Ascending aorta (tissue), 2 donors: ENCODE measurements around the gene SYNRG. TPM values are rescaled to one million over a fixed set of nuclear protein-coding genes. Genes with fewer than 3 reads are reported as not detected.

Experiments used
- DNase-seq, 2 donors: peaks; one replicate each; pipeline ENCODE4 v3.0.0-alpha.2; 2019; ENCODE audit warnings: low spot score in 2 of 2
- H3K27ac ChIP-seq, 2 donors: fragments of 200-600 bp; sonication (generic); one replicate each; pipeline ENCODE4 v1.5.1; 2016 to 2017; ENCODE audit warnings: mild to moderate bottlenecking in 1 of 2
- H3K27me3 ChIP-seq: fragments of 200-600 bp; sonication (generic); one replicate; pipeline ENCODE4 v1.5.1; 2017
- H3K36me3 ChIP-seq, 2 donors: fragments of 200-600 bp; sonication (generic); one replicate each; pipeline ENCODE4 v1.5.1; 2016
- H3K4me1 ChIP-seq, 2 donors: fragments of 200-600 bp; sonication (generic); one replicate each; pipeline ENCODE4 v1.5.1; 2016 to 2017; ENCODE audit warnings: mild to moderate bottlenecking in 1 of 2
- H3K4me3 ChIP-seq, 2 donors: fragments of 200-600 bp; sonication (generic); one replicate each; pipeline ENCODE4 v1.5.1; 2016 to 2017; ENCODE audit warnings: mild to moderate bottlenecking in 1 of 2
- H3K9me3 ChIP-seq, 2 donors: fragments of 200-600 bp; sonication (generic); one replicate each; pipeline ENCODE4 v1.5.1; 2016
- CTCF ChIP-seq, 3 experiments: fragments of 200-600 bp in 2 of 3; fragments of 450-650 bp in 1 of 3; sonication (generic) in 2 of 3; IDR thresholded peaks; one replicate each; pipeline ENCODE4 v1.5.1; 2016 to 2019; ENCODE audit warnings: antibody characterized with exemption in 3 of 3, mild to moderate bottlenecking in 1 of 3, moderate library complexity in 1 of 3
- intact Hi-C: fragments of 100-400 bp; cut with DNase I; formaldehyde crosslinking; loops from one replicate; pipeline ENCODE4 v1.15.1; 2023
- total RNA-seq: library from RNA; depleted of rRNA; stranded (reverse); fragments of >200 nt; gene quantifications from one replicate; pipeline ENCODE4 v1.1.0, GENCODE V29; 2016

Gene SYNRG
- total RNA-seq, 1 donor from 2014 or later, result 47.1 TPM

GRCh38 chr17:37598145-37598544, 11.1 kb downstream of the SYNRG start:
- no peak for DNase-seq
- no peak for TF ChIP-seq CTCF (IDR thresholded peaks at IDR 0.05)
- Histone ChIP-seq H3K4me1 (no peaks in the 10 kb centered on the region), H3K9me3 (no peaks in the 10 kb centered on the region), H3K27me3 (no peaks in the 10 kb centered on the region), H3K36me3 (peaks cover 43 to 49% of the 10 kb centered on the region in 2 donors), H3K27ac (no peak overlapping the region), H3K4me3 (no peak overlapping the region)
- intact Hi-C loops, result no loop called here

- Histone ChIP-seq H3K27ac (no peak overlapping the region), H3K4me3 (no peak overlapping the region), H3K4me1 (no peaks in the 10 kb centered on the region), H3K36me3 (peaks cover 37 to 42% of the 10 kb centered on the region in 2 donors), H3K9me3 (no peaks in the 10 kb centered on the region), H3K27me3 (no peaks in the 10 kb centered on the region)
- intact Hi-C loops, result no loop called here
- TF ChIP-seq CTCF (IDR thresholded peaks at IDR 0.05), result no peak
- DNase-seq, result no peak
Observed at GRCh38 chr17:37592291-37592690, 16.9 kb downstream of the SYNRG start.

- Histone ChIP-seq H3K36me3 (peaks cover 42 to 68% of the 10 kb centered on the region in 2 donors), H3K27ac (no peak overlapping the region), H3K4me1 (no peaks in the 10 kb centered on the region), H3K4me3 (no peak overlapping the region), H3K27me3 (no peaks in the 10 kb centered on the region), H3K9me3 (no peaks in the 10 kb centered on the region)
- intact Hi-C loops, result no loop called here
- TF ChIP-seq CTCF (IDR thresholded peaks at IDR 0.05), result no peak
- no peak for DNase-seq
Observed at GRCh38 chr17:37585066-37585465, 24.2 kb downstream of the SYNRG start.

- intact Hi-C loops, result no loop called here
- Histone ChIP-seq H3K4me1 (no peaks in the 10 kb centered on the region), H3K27ac (no peak overlapping the region), H3K9me3 (peaks cover 0 to 9% of the 10 kb centered on the region in 2 donors), H3K4me3 (no peak overlapping the region), H3K27me3 (no peaks in the 10 kb centered on the region), H3K36me3 (peaks cover 53 to 86% of the 10 kb centered on the region in 2 donors)
- DNase-seq, result no peak
- TF ChIP-seq CTCF (IDR thresholded peaks at IDR 0.05), result no peak
Observed at GRCh38 chr17:37576281-37576680, 32.9 kb downstream of the SYNRG start.

GRCh38 chr17:37574427-37574826, 34.8 kb downstream of the SYNRG start:
- Histone ChIP-seq H3K4me1 (no peaks in the 10 kb centered on the region), H3K4me3 (no peak overlapping the region), H3K27ac (no peak overlapping the region), H3K36me3 (peaks cover 57 to 88% of the 10 kb centered on the region in 2 donors), H3K9me3 (peaks cover 0 to 9% of the 10 kb centered on the region in 2 donors), H3K27me3 (no peaks in the 10 kb centered on the region)
- no peak for DNase-seq
- intact Hi-C loops, result no loop called here
- no peak for TF ChIP-seq CTCF (IDR thresholded peaks at IDR 0.05)

- H3K4me1 ChIP-seq, result no peaks in the 10 kb centered on the region
- intact Hi-C loops, result no loop called here
- no peaks in the 10 kb centered on the region for H3K27me3 ChIP-seq
- TF ChIP-seq CTCF (IDR thresholded peaks at IDR 0.05), result no peak
- no peak overlapping the region for H3K4me3 ChIP-seq
- no peak overlapping the region for H3K27ac ChIP-seq
- H3K36me3 ChIP-seq, result peaks cover 62 to 90% of the 10 kb centered on the region in 2 donors
- H3K9me3 ChIP-seq, result peaks cover 0 to 9% of the 10 kb centered on the region in 2 donors
- no peak for DNase-seq
Observed at GRCh38 chr17:37571674-37572073, 37.5 kb downstream of the SYNRG start.
